Femur (tissue), 1 donor: ENCODE results near the gene RGS7.
"Not testable (repeated sequence)": the region's sequence is repeated elsewhere in the genome, so short reads cannot be mapped to it uniquely, and the experiment has no call there.

Source experiments
- DNase-seq: peaks from one replicate; pipeline ENCODE4 v3.0.0-alpha.2; 2017

RGS7 gene

DNA sequence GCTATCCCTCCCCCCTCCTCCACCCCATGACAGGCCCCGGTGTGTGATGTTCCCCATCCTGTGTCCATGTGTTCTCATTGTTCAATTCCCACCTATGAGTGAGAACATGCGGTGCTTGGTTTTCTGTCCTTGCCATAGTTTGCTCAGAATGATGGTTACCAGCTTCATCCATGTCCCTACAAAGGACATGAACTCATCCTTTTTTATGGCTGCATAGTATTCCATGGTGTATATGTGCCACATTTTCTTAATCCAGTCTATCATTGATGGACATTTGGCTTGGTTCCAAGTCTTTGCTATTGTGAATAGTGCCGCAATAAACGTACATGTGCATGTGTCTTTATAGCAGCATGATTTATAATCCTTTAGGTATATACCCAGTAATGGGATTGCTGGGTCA lies 461.6 kb downstream of the RGS7 start:
- DNase-seq, result not testable (repeated sequence)

DNA sequence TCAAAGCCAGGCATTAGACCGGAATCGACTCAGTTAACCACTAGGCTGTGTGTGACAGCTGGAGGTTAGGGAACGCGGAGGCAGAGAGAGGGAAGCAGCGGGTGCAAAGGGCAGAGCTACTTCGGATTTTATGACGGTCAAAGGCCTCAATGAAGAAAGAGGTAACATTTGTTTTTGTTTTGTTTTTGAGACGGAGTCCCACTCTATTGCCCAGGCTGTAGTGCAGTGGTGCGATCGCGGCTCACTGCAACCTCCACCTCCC lies 468.3 kb downstream of the RGS7 start:
- DNase-seq, result no peak

DNA sequence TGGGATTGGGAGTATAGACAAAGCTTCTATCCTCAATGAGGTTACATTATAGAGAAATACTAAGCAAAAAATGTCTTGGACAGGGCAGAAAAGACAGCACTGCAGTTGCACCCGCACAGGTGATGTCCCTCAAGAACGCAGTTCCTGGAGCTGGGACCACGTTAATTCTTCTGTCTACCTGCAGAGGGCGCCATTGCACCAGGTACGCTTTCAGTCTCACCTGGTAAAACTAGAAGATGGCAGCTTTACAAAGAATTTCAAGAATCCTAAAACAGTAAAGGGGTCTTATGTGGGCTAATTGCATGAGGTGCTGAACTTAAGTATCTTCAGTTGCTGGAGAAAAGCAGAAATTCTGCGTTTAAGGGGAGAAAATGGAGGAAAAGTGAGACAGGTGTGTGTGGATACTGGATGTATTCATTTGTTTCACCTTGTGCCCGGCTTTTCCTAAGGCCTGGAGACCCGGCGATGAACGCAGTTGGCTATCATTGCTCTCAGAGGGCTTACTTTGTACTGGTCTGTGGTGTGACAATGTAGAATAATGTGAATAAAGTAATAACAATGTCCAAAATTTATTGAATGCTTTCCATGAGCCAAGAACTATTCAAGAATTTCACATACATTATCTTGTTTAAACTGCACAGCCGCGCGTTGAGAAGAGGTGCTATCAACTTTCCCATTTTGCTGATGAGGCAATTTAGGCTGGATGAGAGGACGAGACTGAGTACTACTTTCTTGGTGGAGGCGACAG lies 468.8 kb downstream of the RGS7 start:
- no peak for DNase-seq

DNA sequence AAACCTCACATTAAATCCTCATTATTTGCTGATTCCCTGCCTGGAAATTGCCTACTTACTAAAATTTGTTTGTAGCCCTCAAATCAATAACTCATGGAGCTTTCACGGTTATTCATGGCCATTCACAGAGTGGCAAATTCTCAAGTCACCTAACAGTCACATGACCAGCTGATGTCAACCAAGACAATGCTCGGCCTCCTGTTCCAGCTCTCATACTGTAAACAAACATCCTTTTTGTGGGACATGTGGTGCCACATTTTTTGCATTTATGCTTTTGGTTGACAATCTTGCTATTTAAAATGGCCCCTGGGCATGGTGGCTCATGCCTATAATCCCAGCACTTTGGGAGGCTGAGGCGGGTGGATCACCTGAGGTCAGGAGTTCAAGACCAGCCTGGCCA lies 473.5 kb downstream of the RGS7 start:
- no peak for DNase-seq

GRCh38 chr1:240882656-240883308 lies 474.2 kb downstream of the RGS7 start:
- not testable (repeated sequence) for DNase-seq

GRCh38 chr1:240878631-240879030 lies 478.4 kb downstream of the RGS7 start:
- no peak for DNase-seq

- no peak for DNase-seq
Observed at GRCh38 chr1:240877605-240878004, 479.4 kb downstream of the RGS7 start.

- no peak for DNase-seq
Observed at GRCh38 chr1:240876071-240876470, 480.9 kb downstream of the RGS7 start.

DNA sequence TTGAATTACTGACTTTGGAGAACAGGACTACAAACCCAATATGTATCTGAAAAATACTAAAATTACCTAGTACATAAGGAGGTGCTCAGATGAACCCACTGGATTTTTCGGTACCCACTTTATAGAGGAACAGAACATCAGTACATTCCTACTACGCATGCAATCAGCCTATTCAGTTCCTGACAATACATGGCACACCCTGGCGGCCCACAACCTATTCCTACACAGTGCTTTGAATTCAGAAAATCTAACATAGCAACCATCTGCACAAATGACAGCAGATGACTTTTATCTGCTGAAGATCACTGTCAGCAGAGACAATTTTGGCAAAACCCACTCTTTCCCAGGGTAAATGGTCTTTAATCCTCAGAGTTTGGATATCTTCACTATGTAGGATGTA lies 487.9 kb downstream of the RGS7 start:
- no peak for DNase-seq

DNA sequence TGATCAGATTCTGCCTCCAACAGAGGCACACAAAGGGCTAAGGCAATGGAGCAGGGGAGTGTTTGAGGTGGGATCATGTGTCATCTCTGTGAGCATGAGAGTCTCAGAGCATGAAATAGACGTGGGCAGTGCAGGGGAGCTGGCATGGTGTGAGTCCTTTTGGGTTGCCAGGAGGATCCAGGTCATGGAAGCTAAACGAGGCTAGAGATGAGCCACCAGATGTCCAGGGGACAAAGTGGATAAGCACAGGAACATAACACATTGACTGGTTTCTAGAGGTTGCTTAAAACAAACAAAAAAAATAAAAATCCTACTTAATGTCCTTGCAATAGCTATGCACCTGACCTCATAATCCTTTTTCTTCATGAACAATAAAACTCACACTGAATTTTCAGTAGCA lies 490.3 kb downstream of the RGS7 start:
- no peak for DNase-seq

GRCh38 chr1:240860023-240860422 lies 497.0 kb downstream of the RGS7 start:
- DNase-seq, result no peak

DNA sequence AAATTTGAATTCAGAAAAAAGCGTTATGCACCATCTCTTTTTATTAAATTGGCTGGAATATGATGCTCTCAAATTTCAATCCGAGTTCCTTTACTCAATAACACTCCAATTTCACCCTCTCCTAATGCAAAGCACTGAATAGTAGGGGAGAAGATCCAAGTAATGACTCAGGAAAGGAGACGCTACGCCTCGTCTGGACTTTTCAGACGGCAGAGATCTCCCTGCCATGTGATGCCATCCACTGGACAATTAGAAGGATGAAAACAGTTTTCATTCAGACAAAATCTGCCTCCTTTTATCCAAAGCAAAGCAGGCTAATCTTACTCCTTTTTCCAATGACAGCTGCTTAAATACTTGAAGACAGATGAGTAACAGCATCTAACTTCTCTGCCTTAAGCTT lies 502.6 kb downstream of the RGS7 start:
- no peak for DNase-seq

GRCh38 chr1:240847325-240847724 lies 509.7 kb downstream of the RGS7 start:
- no peak for DNase-seq

DNA sequence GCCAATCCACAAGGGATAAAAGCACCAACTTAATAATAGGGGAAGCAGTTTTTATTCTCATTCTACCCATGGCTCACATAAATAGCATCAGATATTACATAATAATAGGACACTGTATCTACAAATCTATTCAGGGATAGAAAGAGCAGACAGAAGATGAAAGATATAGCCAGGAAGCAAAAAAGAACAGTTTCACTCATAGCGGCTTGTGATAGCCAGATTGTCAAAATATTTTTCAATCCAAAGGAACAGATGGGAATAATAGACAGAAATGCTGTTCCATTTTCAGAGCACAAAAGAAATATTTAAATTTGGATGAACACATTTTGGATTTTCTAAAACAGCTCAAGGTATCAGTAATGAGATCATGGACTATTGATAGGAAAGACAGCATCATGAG lies 512.5 kb downstream of the RGS7 start:
- DNase-seq, result no peak

- DNase-seq, result no peak
Observed at GRCh38 chr1:240843798-240844197, 513.2 kb downstream of the RGS7 start.

- DNase-seq, result no peak
Observed at GRCh38 chr1:240836271-240836670, 520.7 kb downstream of the RGS7 start.

DNA sequence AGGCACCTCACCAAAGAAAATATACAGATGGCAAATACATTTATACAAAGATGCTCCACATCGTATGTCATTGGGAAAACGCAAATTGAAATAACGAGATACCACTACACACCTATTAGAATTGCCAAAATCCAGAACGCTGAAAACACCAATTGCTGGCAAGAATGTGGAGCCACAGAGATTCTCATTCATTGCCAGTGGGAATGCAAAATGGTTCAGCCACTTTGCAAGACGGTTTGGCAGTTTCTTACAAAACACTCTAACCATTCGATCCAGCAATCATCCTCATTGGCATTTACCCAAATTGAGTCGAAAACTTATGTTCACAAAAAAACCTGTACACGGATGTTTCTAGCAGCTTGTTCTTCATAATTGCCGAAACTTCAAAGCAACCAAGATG lies 521.7 kb downstream of the RGS7 start:
- no peak for DNase-seq

DNA sequence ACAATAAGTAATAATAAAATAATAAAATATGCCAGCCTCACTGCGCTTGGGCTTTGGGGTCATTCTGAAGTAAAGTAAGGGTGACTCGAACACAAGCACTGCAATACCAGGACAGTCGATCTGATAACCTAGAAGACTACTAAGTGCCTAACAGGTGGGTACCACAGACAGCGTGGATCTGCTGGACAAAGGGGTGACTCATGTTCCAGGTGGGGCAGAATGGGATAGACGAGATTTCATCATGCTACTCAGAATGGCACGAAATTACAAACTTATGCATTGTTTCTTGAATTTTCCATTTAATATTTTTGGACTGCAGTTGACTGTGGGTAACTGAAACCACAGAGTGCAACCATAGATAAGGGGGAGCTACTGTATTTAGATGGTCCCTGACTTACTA lies 523.9 kb downstream of the RGS7 start:
- no peak for DNase-seq

DNA sequence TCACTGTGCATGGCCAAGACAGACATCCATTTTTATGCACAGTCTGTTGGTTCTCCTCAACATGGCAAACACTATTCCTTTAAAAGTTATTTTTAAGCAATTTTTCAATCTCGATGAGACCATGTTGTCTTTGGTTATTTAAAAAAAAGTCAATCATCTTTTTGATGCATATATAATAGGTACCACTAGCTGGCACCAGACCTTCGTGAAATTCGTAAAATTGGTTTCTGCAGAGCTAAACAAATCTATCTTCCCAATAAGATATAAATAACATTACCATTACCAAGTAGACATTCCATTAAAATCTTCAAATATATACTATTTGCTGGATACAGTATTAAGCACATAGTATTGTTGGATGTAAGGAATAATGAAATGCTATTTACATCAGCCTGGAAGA lies 525.1 kb downstream of the RGS7 start:
- DNase-seq, result no peak

DNA sequence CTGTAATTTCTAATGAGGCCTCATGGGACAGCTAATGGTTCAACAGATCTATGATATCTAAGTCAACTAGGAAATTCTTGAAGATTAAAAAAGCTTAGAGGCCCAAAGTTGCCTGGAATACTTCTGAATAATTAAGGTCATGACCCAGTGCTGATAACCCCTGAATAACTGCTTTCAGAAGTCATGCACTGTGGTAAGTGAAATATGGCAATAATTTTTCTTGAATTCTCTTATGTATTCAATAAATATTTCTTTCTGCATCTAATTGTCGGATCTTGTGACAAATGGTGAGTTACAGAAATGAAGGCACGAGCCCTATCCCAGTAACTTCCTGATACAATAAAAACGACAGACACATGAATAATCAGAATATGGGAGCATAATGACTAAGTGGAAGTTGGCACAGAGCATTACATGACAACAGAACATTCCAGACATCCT lies 525.8 kb downstream of the RGS7 start:
- DNase-seq, result no peak

DNA sequence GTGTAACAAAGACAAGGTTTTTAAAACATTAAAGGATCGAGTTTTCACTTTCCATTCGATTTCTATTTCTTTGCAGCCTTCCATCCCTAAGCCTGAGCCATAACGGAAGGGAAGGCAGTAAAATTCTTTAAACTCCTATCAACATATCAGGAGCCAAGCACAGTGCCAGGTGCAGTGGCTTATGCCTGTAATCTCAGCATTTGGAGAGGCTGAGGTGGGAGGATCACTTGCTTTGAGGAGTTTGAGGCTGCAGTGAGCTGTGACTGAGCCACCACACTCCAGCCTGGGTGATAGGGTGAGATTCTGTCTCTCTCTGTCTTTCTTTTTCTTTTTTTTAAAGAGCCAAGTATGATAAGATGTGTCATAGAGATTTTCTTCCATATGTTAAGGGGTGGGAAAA lies 527.5 kb downstream of the RGS7 start:
- no peak for DNase-seq

- no peak for DNase-seq
Observed at GRCh38 chr1:240827786-240828185, 529.2 kb downstream of the RGS7 start.

GRCh38 chr1:240824238-240824637 lies 532.8 kb downstream of the RGS7 start:
- no peak for DNase-seq

GRCh38 chr1:240823357-240823756 lies 533.6 kb downstream of the RGS7 start:
- DNase-seq, result no peak

GRCh38 chr1:240821925-240822324 lies 535.1 kb downstream of the RGS7 start:
- no peak for DNase-seq
